Osteoblast (primary cell): Measurements from ENCODE around the gene ZIM2. TPM values are rescaled to one million over a fixed set of nuclear protein-coding genes. Genes with fewer than 3 reads are reported as not detected.

Experiments used
- DNase-seq: peaks from one replicate; pipeline ENCODE4 v3.0.0; 2011; ENCODE audit warnings: low spot score, mixed read lengths; ENCODE audit not compliant: insufficient read length; ENCODE audit errors: missing footprints
- H2AFZ ChIP-seq: 2 replicates; pipeline ENCODE4 v1.6.0; 2011; ENCODE audit warnings: mild to moderate bottlenecking, low read length
- H3K27ac ChIP-seq: 2 replicates; pipeline ENCODE4 v1.5.1; 2011; ENCODE audit warnings: mild to moderate bottlenecking, low read depth, low read length, moderate library complexity
- H3K27me3 ChIP-seq: 2 replicates; pipeline ENCODE4 v1.6.0; 2012; ENCODE audit warnings: mild to moderate bottlenecking, control low read depth, inconsistent platforms, low read length, moderate library complexity; ENCODE audit not compliant: insufficient read depth
- H3K36me3 ChIP-seq: 2 replicates; pipeline ENCODE4 v1.5.1; 2011; ENCODE audit warnings: mild to moderate bottlenecking, low read length, control low read depth, moderate library complexity; ENCODE audit not compliant: insufficient read depth
- H3K4me1 ChIP-seq: 2 replicates; pipeline ENCODE4 v1.5.1; 2011; ENCODE audit warnings: mild to moderate bottlenecking, low read length, control low read depth, moderate library complexity; ENCODE audit not compliant: insufficient read depth
- H3K4me2 ChIP-seq: 2 replicates; pipeline ENCODE4 v1.6.0; 2011; ENCODE audit warnings: mild to moderate bottlenecking, low read length; ENCODE audit not compliant: insufficient read depth
- H3K4me3 ChIP-seq: fragments of 200-600 bp; sonication (generic); 3 replicates; pipeline ENCODE4 v1.5.1; 2012; ENCODE audit warnings: mild to moderate bottlenecking, low read length, inconsistent platforms; ENCODE audit not compliant: insufficient read depth
- H3K79me2 ChIP-seq: 2 replicates; pipeline ENCODE4 v1.6.0; 2012; ENCODE audit warnings: mild to moderate bottlenecking, low read length, control low read depth, inconsistent platforms; ENCODE audit not compliant: insufficient read depth
- H3K9me3 ChIP-seq: 2 replicates; pipeline ENCODE4 v1.5.1; 2011; ENCODE audit warnings: low read depth, low read length, control low read depth
- H4K20me1 ChIP-seq: 2 replicates; pipeline ENCODE4 v1.6.0; 2012; ENCODE audit warnings: mild to moderate bottlenecking, low read length, control low read depth; ENCODE audit not compliant: insufficient read depth
- CTCF ChIP-seq: IDR thresholded peaks from 2 replicates; pipeline ENCODE4 v1.5.1; 2011; ENCODE audit warnings: mild to moderate bottlenecking, low read depth, low read length, moderate library complexity; ENCODE audit errors: extremely low read depth
- total RNA-seq: library from RNA; depleted of rRNA; stranded (reverse); fragments of >200 nt; gene quantifications from 2 replicates; pipeline ENCODE4 v1.2.3, GENCODE V29; 2012

Gene ZIM2
- total RNA-seq, 1 donor, result not detected

- Histone ChIP-seq H2AFZ (no peak overlapping the region), H3K4me1 (no peaks in the 10 kb centered on the region), H3K4me3 (no peak overlapping the region), H4K20me1 (no peaks in the 10 kb centered on the region), H3K4me2 (no peak overlapping the region), H3K27me3 (no peaks in the 10 kb centered on the region), H3K36me3 (no peaks in the 10 kb centered on the region), H3K9me3 (no peaks in the 10 kb centered on the region), H3K79me2 (no peaks in the 10 kb centered on the region), H3K27ac (no peak overlapping the region)
- TF ChIP-seq CTCF, result no peak
- DNase-seq, result no peak
Measured at GRCh38 chr19:56837492-56838023, 3.0 kb downstream of the ZIM2 start.

- Histone ChIP-seq H3K9me3 (no peaks in the 10 kb centered on the region), H2AFZ (no peak overlapping the region)
- no peak for DNase-seq
Measured at GRCh38 chr19:56837004-56837403, 3.5 kb downstream of the ZIM2 start.

GRCh38 chr19:56836059-56836458 is 4.5 kb downstream of the ZIM2 start:
- no peaks in the 10 kb centered on the region for H3K9me3 ChIP-seq
- no peaks in the 10 kb centered on the region for H4K20me1 ChIP-seq
- no peak overlapping the region for H3K4me3 ChIP-seq

More at GRCh38 chr19:56837004-56837403, 3.5 kb downstream of the ZIM2 start:
- Histone ChIP-seq H3K27me3 (no peaks in the 10 kb centered on the region), H3K79me2 (no peaks in the 10 kb centered on the region), H3K27ac (no peak overlapping the region), H4K20me1 (no peaks in the 10 kb centered on the region), H3K4me3 (no peak overlapping the region), H3K36me3 (no peaks in the 10 kb centered on the region), H3K4me2 (no peak overlapping the region), H3K4me1 (no peaks in the 10 kb centered on the region)
- no peak for TF ChIP-seq CTCF

GRCh38 chr19:56835401-56835800 is 5.1 kb downstream of the ZIM2 start:
- Histone ChIP-seq H3K27ac (no peak overlapping the region), H4K20me1 (no peaks in the 10 kb centered on the region), H3K4me2 (no peak overlapping the region), H3K4me1 (no peaks in the 10 kb centered on the region), H3K36me3 (no peaks in the 10 kb centered on the region), H3K27me3 (no peaks in the 10 kb centered on the region), H3K9me3 (no peaks in the 10 kb centered on the region), H3K79me2 (no peaks in the 10 kb centered on the region), H3K4me3 (no peak overlapping the region), H2AFZ (no peak overlapping the region)
- DNase-seq, result no peak
- no peak for TF ChIP-seq CTCF

More at GRCh38 chr19:56836059-56836458, 4.5 kb downstream of the ZIM2 start:
- Histone ChIP-seq H3K79me2 (no peaks in the 10 kb centered on the region), H3K36me3 (no peaks in the 10 kb centered on the region), H3K27me3 (no peaks in the 10 kb centered on the region), H3K27ac (no peak overlapping the region), H3K4me2 (no peak overlapping the region), H2AFZ (no peak overlapping the region), H3K4me1 (no peaks in the 10 kb centered on the region)
- no peak for TF ChIP-seq CTCF
- DNase-seq, result no peak
